HG03378 (cell line): ENCODE measurements around the gene PROSER3.

ENCODE experiments used
- ATAC-seq: cut with Tn5 transposase; IDR thresholded peaks from one replicate; pipeline ENCODE4 v1.9.1; 2021; ENCODE audit warnings: mild to moderate bottlenecking, moderate library complexity; ENCODE audit not compliant: unreplicated experiment

PROSER3 gene

GRCh38 chr19:35816846-35817245 is 58.9 kb downstream of the PROSER3 start:
- no peak for ATAC-seq

- no peak for ATAC-seq
Observed at GRCh38 chr19:35818445-35818844, 60.5 kb downstream of the PROSER3 start.
